ENCODE measurements around the gene SARDH.

The SARDH gene

DNA sequence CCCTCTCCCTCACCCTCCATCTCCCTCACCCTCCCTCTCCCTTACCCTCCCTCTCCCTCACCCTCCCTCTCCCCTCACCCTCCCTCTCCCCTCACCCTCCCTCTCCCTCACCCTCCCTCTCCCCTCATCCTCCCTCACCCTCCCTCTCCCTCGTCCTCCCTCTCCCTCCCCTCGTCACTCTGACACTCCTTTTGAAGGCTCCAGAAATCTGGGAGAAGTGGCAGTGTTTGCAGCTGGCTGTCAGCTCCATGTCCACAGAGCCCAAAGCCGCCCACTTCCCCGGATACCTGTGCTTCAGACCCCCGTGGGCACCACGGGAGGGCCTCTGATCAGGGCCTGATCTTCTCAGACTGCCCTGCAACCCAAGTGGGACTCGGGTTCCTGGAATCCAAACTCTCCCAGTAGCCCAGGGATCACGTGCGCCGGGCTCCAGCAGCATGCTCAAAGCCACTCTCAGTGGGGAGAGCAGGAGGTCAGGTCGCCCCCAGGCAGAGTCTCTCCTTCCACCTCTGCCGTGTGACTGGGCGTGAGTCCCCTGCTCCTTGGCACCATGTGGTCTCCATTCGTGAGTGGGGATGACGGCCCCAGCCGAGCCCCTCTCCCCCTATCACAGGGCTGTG, 68.9 kb downstream of the SARDH start:
- no peak for DNase-seq (ENCODE audit: low spot score)

DNA sequence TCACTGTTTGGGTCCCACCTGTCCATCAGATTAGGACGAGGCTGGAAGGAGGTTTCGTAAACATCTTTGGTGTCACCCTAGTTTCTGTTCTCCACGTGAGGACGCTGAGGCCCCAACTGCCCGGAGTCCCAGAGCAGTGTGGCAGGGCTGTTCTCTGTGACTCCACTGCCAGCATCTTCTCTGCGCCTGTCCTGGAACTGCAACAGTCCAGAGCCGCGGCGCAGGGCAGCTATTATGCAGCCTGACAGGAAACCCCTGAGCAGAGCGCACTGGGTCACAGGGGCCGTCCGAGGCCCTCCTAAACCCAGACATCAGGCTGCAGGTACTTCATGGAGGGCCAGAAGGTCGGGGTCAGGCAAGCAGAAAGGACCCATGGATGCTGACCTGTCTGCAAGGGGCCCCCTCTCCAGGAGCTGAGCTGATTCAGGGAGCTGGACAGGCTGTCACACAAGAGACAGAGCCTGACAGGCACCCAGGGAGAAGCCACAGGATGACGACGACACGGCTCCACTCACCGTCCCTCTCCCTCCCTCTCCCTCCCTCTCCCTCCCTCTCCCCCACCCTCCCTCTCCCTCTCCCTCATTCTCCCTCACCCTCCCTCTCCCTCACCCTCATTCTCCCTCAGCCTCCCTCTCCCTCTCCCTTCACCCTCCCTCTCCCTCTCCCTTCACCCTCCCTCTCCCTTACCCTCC, 70.2 kb downstream of the SARDH start:
- no peak for DNase-seq (ENCODE audit: low spot score)

DNA sequence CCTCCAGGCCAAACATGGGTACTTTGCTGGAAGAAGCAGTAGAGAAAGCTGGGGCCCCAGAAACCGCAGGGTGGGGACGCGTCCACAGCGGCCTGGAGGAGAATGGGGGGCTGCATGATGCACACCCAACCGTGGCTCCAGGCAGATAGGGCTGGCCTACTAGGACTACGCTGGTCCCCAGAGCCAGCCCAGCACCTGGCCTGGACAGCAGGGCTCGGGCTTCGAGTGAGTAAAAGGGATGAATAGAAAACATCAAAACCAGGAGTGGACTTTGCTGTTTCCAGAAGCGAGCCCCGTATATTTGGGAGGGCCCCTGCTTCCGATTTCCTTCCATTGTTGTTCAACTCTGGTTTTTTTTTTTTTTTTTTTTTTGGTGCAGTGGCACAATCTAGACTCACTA, 71.3 kb downstream of the SARDH start:
- DNase-seq (ENCODE audit: low spot score) = no peak

DNA sequence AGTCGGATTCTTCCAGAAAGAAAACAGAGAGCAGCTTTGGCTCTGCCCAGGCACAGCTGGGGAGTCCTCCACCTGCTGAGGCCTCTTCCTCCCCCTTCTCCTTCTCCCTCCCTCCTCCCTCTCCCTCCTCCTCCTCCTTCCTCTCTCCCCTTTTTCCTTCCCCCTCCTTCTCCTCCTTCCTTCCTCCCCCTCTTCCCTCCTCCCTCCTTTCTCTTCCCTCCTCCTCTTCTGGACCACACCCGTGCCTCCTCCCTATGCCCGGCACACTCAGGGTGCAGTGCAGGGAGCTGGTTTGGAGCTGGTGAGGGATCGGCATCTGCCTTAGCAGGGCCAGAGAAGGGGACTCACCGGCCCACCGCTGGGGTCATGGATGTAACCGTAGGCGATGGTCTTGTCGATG, 71.8 kb downstream of the SARDH start:
- no peak for DNase-seq (ENCODE audit: low spot score)

DNA sequence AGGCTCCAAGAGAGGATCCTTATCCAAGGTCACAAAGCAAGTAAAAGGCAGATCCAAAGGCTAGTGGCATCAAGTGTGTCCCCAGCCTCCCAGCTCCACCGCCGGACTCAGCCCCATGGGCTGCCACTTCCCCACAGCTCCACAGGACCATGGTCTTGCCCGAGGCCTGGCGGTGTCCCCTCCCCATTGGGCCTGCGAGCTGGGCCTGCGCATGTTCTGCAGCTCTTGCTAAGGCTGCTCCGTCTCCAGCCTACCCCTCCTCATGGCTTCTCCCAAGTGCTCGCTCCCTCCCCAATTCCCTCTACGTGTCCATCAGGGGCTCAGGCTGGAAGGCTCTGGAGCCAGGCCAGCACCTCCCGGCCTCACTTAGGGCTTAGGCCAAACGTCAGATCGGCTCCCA, 72.6 kb downstream of the SARDH start:
- no peak for DNase-seq (ENCODE audit: low spot score)

DNA sequence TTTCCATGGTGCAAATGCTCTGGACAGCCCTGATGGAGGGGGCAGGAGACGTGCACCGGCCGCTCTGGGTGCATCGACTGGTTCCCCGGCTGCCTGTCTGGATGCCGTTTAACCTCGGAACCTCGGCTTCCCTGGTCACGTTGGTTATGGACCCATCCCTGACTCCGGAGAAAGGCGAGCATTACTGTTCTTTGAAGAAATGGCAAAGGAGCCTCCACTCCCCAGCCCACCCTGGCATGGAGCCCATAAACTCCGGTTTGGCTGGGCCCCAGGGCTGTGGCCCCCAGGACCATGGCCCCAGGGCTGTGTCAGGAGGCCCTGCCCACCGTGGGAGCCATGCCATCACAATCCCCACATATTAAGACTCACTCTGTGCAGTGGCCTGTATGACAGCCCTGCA, 73.1 kb downstream of the SARDH start:
- no peak for DNase-seq (ENCODE audit: low spot score)

DNA sequence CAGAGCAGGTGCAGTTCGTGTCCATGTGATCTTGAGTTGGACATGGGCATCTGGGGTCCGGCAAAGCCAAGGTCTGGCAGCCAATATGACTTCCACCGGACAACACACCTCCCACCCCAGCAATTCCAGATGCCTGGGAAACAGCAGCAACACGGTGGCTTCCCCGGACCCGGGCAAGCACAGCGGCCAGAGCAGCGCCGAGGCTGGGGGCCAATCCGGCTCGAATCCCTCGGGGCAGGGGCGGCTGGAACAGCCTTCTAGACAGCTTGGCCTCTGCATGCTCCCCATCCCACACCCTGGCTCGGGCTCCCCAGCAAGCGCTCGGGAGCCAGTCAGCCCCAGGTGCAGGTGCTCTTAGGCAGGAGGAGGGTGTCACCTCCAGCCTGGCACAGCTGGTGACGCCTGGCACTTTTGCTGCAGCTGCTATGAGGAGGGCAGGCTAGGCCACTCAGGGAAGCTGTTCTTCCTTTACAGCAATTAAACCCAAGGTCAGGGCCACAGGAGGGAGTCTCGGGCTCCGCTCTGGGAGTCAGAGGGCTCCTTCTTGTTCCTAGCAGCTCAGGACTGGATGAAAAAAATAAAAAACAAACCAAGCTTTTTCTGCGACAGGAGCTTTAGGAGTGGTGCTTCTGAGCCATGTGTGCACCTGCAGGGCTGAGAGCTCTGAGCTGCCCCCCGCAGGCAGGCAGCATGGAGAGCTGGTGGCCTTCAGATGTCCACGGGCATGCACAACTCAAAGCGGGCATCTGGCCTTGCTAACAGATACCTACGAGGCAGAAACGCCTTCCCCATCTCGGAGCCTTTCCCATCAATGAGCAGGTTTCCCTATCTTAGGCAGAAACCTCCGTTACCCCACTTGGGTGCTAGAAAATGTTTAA, 73.7 kb downstream of the SARDH start:
- no peak for DNase-seq (ENCODE audit: low spot score)

DNA sequence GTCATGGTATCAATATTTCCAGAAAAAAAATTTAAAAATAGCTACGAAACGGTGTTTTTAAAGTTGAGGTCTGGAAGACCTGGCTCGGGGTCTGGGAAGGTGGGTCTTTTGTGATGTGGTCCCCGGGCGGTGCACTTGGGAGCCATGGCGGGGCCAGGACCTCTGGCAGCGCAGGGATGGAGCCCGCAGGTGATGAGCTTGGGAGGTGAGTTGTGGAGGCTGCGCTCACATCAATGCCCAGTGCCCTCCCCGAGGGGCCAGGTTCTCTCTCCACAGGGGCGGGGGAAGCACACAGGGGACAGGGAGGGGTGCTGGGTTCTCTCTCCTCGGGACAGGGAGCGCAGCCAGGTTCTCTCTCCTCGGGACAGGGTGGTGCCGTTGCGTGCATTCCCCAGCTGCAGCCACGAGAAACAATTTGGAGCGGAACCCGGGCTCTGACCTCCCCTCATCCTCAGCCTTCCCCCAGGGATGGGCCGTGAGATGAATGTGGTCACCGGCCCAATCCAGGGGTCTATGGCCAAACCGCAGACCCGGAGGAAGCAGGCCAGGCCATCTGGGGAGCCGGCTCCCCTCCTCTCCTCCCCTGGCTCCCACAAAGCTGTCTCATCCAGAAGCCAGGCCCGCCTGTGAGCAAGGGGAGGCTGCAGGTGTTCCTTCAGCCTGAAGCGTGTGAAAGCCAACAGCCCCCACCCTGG, 76.2 kb downstream of the SARDH start:
- no peak for DNase-seq (ENCODE audit: low spot score)

DNA sequence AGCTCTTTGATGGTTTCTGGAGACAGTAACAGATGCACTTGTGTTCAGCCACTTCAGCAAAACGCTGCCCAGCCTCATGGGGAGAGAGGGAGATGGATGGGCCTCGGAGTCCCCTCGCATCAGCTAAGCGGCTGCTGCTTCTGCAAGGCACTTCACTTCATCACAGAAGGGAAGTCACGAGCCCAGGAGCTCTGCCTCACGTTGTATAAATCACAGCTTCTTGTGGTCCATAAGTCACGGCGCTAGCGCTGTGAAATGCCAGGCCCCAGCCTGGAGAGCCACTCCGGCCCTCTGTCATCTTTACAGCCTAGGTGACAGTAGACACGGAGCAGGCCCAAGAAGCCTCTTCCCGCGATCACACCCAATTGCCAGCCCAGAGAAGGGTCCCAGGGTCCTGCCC, 78.6 kb downstream of the SARDH start:
- DNase-seq (ENCODE audit: low spot score) = no peak

DNA sequence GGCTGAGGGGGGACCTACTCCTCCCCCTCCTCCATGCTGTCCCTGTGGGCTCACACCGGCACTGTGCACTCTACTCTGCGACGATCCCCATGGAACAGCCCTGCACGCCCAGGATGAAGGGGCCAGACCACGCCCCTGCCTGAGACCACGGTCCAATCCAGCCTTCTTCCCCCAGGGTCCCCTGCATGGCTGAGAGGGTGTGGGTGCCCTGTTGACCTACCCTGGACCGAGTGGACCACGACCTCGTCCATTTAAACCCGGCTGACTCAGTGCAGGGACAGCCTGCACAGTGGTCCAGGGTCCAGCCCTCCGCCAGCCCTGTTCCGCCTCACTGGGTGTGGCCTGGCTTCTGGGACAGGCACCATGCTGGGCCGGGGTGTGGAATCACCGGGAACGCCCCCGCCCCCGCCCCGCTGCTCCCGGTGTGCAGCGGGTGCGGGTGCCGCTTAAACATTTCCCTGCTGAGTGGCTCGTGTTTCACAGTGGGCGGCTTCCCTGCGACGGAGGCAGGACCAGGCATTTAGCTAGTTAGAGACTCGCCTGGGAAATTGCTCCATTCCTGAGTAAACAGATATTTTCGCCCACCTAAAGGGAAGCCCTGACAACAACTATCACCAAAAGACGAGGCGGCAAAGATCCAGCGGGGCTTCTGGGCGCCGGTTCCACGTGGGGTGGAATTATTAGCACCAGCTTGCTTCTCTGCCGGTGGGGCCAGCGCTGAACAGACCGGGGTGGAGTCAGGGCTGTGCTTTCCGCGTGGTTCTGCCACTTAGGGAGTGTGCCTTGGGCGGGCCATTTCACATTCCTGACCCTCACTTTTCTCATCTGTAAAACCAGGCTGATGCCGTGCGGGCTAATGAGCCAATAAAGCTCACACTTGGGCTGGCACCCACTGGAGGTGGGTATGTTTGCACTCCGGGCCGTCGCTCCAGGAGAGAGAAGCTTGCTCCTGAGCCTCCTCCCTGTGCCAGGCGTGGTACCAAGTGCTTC, 79.4 kb downstream of the SARDH start:
- DNase-seq (ENCODE audit: low spot score) = no peak

DNA sequence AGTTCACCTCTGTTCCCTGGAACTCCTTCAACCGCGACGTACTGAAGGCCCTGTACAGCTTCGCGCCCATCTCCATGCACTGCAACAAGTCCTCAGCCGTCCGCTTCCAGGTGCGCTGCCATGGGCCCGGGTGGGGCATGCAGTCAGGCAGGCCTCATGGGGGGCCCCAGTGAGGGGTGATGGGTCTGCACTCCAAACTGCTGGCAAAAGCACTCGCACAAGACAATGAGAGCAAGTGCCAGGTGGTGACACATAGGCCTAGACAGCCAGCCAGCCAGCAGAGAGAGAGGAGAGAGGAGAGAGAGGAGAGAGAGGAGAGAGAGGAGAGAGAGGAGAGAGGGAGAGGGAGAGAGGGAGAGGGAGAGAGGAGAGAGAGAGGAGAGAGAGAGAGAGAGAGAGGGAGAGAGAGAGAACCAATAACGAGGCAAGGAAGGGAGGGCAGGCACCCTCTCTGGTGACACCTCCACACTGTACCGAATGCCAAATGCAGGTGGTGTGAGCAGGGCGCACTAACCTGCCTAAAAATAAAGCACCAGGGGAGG, 81.0 kb downstream of the SARDH start:
- no peak for DNase-seq (ENCODE audit: low spot score)

DNA sequence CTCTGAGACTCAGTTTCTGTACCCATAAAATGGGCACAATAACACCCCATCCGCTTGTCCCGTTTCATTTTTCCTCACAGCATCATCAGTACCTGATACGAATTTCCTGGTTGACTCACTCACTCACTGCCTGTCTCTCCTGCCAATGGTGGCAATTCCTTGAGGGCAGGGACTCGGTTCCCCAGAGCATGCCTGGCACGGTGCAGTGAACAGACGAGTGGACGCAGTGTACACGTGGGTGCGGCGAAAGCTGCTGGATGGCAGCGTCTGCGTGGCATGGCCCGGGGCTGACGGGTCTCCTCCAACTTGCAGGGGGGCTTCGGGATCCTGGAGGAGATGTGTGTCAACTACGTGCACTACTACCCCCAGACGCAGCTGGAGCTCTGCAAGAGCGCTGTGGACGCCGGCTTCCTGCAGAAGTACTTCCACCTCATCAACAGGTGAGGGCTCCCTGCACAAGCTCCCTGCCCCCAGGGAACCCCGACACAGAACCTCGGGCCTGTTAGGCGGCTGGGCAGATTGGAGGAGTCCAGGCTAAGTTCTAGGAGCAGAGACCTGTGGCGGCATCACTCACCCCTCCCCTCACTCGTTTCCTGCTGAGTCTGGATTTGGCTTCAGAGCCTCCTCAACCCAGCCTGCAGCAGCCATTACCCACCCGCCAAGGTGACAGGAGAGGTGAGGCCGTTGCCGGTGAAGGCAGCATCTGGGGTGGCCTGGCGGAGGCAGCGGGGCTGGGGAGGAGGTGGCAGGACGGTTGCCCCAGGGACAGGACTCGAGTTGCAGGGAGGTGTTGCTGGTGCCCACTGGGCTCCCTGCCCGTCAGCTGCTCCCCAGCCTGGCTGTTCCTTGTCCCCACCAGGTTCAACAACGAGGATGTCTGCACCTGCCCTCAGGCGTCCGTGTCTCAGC, 81.7 kb downstream of the SARDH start:
- DNase-seq (ENCODE audit: low spot score) = no peak

DNA sequence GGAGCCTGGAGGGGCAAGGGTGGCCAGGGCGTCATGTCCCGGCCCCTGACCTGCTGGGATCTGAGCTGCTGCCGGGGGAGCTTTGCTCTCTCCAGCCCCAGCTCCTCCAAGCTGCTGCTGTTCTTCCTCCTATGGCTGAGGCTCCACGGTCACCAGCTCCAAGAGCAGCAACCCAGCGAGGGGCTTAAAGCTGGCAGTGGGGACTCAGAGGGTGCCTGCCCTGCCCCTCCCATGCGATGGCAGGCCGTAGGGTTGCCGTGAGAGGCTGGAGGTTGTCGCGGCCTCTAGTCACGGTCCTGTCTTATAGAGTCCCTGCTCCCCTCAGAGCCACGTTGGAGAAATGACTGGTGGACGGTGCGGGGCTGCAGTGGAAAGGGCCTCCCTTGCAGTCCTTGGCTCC, 82.5 kb downstream of the SARDH start:
- DNase-seq (ENCODE audit: low spot score) = no peak

DNA sequence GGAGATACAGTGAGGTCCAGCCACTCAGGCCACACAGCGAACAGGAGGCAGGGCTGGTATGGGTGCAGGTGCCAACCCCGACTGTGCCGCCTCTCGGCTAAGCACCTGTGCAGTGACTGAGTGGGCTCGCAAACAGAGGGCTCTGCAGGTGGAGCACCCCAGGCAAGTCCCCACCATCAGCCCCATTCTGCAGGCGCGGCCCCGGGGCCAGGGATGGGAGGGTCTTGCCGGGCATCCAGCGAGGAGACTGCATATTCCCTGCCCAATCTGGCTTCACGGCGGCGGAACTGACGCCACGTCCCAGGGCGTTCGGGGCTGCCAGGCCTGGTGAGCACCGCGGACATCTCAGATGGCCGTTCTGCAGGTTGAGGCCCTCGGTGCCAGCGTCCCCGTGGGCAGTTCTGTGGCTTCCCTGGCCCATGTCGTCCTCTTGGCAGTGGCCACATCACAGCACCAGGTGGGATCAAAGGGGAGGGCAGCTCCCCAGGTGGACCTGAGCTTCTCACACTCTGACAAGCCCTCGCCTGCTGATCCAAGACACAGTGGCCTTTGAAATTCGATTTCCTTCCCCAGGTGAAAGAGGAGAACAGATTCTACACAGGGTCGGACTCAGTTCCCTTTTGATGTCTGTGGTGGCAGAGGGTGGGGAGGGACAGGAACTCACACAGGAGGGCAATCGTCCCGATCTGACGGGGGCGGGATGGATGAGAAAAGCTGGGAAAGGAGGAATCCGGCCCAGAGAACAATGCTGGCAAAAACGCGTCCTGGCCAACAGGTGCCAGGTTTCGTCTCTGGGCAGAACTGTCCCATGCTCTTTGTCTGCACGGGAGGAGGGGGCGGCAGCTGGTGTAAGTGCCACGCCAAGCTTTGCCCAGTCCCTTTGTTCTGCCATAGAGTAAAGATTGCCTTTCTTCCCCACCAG, 83.2 kb downstream of the SARDH start:
- DNase-seq (ENCODE audit: low spot score) = no peak

DNA sequence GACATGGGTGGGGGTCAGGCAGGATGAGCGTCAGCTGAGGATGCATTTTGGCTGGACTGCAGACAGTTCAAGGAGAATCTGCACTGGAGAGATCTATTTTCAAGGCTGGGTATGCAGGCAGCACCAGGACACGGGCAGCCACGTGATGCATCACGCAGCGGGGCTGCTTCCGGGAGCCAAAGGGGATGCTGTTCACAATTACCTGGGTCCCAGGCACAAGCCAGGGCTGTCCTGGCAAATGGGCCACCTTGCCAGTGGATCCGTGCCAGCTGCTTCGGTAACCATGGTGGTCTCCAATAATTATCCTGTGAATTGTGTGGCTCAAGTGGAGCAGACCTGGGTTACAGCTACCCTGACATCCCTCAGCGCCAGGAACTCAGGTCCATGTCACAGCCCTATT, 84.5 kb downstream of the SARDH start:
- DNase-seq (ENCODE audit: low spot score) = no peak

DNA sequence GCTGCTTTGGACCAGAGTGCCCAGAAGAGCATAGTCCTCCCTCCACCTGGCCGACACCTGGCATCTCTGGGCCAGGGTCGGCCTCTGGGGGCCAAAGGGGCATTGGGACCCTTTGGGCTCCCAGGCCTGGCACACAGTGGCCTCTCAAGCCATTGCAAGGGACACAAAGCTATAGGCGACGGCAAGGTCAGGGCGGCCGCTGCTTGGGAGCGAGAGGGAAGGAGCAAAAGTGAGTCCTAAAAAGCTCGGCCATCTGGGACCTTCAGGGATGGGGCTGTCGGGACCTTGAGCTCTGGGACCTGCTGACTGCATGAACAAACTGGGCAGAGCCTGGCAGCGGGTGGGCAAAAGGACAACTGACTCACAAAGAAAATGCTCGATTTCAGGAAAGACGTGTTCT, 88.1 kb downstream of the SARDH start:
- no peak for DNase-seq (ENCODE audit: low spot score)

DNA sequence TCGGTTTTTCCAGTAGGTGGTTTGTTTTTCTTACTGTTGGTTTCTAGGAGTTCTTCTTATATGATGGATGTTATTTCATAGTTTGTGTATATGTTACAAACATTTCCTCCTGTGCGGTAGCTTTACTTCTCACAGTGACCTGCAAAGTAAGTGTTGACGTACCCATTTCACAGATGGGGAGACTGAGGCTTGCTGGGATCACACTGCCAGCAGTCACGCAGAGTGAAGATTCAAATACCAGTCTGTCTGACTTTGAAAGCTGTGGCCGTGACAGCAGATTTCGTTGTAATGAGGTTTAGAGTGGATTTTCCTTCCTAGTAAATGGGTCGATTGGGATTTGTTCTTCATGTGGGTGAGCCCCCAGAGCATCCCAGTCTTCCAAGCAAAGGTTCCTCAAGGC, 89.0 kb downstream of the SARDH start:
- no peak for DNase-seq (ENCODE audit: low spot score)

DNA sequence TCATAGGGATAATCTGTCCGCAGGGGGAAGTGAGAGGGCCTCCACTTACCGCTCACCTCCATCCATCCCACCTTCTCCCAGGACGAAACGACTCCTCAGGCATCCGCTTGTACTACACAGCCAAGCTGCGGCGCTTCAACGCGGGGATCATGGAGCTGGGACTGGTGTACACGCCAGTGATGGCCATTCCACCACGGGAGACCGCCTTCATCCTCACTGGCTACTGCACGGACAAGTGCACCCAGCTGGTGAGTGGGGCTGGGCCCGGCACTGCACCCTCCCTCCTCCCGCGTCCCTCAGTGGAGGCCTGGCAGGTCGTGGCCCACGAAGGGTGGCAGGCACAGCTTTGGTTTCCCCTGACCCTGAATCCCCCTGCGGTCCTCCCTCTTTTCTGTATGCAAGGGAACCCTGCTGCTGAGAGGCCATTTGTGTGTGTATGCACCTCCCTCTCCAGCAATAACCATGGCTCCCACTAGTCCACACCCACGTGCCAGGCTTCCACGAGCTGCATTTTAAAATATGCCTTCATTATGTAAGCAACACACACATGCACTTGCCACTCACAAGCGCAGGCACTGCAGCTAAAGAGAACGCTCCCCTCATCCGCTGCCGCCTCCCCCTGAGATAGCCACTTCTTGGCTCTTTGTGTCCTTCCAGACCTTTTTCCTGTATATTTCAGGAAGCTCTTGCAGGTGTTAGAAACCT, 90.2 kb downstream of the SARDH start:
- no peak for DNase-seq (ENCODE audit: low spot score)
